VCaP (cell line): Measurements from ENCODE around the gene PSPC1.

Source experiments
- H3K27ac ChIP-seq: fragments of 450-650 bp; 2 replicates; pipeline ENCODE4 v1.5.1; 2017
- CTCF ChIP-seq: fragments of 450-650 bp; conservative IDR thresholded peaks from 2 replicates; pipeline ENCODE4 v1.5.1; 2017; ENCODE audit warnings: mild to moderate bottlenecking, moderate library complexity

Gene PSPC1

GRCh38 chr13:19674898-19675297 lies 107.8 kb downstream of the PSPC1 start:
- H3K27ac ChIP-seq: peak overlapping the region; percentile 55
- TF ChIP-seq CTCF: no peak

GRCh38 chr13:19673473-19674430 lies 109.0 kb downstream of the PSPC1 start:
- no peak for TF ChIP-seq CTCF
- H3K27ac ChIP-seq: peak overlapping the region; percentile 55

GRCh38 chr13:19672990-19673389 lies 109.8 kb downstream of the PSPC1 start:
- TF ChIP-seq CTCF: no peak
- peak overlapping the region; percentile 55; the same call in 1 of the 2 replicates for H3K27ac ChIP-seq

GRCh38 chr13:19670147-19670546 lies 112.6 kb downstream of the PSPC1 start:
- no peak for TF ChIP-seq CTCF
- H3K27ac ChIP-seq: no peak overlapping the region

GRCh38 chr13:19668778-19669177 lies 114.0 kb downstream of the PSPC1 start:
- TF ChIP-seq CTCF: no peak
- no peak overlapping the region for H3K27ac ChIP-seq

- no peak for TF ChIP-seq CTCF
- no peak overlapping the region for H3K27ac ChIP-seq
Measured at GRCh38 chr13:19665427-19665859, 117.3 kb downstream of the PSPC1 start.

GRCh38 chr13:19664481-19665230 lies 118.1 kb downstream of the PSPC1 start:
- no peak for TF ChIP-seq CTCF
- H3K27ac ChIP-seq: no peak overlapping the region
